NCI-H2171 treated with DMSO at 0.1 percent for 48 hours (cell line): ENCODE data around the gene JARID2.
A peak's percentile ranks its signal among the peaks of the same experiment; 100 is the strongest.

Source experiments
- DNase-seq: peaks from one replicate; lab custom pipeline; 2025; lab: John Stamatoyannopoulos, UW

JARID2 gene

DNA sequence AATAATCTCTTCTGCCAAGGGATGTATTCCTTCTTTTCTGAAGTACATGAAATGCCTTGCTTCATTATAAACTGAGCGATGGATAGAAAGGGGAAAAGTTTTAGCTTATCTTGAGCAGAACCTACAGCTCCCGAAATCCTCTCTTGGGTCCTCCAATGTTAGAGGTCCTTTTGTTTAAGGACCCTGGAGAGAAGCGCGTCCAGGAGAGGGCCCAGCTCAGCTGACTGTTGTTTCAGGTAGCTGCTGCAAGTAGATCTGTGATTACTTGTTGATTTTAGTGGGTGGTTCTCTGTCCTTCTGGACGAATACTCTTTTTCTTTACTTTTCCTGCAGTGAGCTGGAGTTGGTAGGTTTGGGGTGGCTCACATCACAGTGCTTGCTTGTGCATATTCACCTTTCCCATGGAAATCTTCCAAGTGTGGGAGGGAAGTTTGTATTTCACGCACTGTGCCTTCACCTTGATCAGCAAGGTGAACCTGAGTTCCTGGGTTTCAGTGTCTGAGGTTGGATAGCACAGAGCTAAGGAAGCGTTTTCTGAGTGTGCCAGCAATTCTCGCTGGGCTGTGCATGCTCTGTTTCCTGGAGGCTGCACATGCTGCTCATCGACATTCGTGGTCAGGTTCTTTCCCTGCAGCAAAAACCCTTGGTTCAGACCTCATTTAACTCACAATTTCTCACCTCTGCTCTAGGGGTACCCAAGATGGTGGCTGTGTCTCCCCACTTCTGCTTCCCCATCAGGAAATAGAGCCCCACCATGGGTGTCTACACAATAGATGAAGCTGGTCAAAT, 176.3 kb downstream of the JARID2 start:
- no peak for DNase-seq

DNA sequence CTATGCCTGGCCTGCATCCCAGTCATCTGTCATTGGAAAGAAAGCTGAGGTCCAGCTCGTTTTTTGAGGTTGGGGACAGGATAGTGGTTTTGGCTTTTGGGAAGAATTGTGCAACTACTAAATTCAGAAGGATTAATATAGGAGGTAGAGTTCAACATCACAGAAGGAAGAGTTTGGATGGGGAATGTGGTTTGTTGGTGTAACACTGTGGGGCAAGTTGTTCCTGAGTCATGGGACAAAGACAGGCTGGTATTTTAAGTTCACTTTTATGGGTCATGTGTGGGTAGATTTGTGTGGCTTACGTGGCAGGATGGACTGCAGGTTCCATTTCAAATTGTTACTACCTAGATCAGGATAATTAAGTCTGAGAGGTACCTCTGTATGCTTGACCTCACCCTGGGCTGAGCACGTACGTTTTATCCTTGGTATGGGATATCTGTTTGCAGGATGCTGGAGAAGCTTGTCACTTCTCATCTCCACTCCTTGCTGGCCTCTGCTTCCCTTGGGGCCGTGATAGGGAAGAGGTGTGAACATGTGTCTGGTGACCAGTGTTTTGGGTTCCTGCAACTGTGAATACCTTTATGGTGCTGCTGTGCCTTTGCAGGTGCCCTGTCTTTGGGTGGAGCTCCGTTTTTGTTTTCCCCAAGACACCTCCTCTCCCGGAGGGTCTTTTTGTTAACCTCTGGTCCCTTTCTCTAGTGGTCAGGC, 177.6 kb downstream of the JARID2 start:
- DNase-seq = no peak

DNA sequence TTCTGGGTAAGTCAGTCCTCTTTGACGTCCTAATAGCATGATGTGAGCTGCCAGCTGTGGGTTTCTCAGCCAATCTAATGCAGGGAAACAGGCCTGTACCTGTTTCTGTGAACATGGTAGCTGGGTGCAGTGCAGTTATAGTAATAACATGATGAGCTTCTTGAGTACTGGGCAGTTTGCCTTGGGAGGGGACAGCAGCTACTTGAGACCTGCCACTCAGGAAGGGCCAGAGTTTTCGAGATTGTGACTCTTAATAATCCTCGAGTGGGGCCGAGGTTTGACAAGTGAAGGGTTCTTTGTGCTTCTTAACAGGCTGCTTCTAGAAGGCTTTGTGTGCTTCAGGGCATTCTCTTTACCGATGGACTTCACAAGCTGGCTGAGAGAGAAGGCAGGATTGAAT, 180.1 kb downstream of the JARID2 start:
- no peak for DNase-seq

DNA sequence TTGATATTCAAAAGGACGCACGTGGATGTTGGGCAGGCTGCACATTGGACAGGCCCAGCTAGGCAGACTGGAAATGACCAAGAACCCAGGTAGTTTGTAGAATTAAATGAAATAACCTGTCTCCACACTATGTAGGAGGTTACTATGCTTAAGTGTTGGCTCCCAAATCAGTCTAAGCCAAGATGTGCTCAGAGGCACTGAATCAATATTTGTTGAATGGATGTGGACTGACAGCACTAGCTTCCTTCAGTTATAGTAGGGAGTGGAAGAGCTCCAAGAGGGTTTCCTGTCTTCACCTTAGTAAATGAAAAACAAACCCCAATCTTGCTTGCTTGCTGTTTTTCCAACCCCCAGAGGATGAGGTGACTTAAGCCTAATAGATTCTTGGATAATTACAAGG, 180.5 kb downstream of the JARID2 start:
- no peak for DNase-seq

DNA sequence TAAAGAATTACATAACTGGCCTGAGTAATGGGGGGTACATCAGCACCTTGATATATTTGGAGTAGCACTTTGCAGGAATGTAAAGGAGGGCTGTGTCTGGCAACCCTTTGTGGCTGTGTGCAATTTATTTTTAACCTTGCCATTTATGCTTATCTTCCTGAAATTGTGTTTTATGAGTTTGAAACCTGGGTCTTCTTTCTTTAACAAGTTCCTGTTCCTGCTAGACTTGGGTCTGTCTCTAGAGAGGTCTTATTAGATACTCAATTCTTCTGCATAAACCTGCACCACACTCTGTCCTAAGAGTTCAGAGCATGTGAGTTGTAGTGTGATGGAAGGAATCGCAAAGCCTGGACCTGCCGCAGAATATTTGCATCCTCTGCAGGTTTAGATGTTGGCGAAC, 181.0 kb downstream of the JARID2 start:
- DNase-seq = no peak

DNA sequence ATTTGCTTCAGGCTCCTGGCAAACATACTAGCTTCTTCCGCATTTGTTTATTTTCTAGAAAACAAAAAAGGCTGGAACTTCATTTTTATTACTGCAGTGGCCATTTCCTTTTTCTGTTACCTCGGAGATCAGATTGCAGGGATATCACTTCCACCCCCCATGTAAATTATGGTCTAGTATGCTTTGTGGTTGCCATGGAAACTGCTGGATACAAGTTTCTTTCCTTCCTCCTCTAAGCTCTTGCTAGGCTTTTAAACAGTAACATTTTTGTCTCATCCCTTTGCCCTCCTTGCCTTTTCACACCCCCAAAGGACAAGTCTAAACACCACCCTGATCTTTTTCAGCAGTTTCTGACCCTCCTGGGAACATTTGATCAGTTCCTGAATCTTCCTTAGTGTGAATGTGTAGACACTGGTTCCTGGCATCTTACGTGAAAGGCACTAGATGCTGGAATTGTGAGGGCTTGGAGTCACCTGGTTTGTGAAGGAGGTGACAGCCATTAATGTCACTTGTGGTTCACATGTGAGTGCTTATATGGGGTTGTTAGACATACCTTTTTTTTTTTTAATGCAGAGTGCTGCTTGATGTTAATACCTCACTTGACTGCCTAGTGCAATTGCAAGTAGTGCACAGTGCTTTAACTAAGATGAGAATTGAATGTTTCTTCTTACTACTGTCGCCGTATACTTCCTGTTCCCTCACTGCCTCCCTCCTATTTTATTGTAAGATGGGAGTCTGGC, 181.6 kb downstream of the JARID2 start:
- DNase-seq = no peak

DNA sequence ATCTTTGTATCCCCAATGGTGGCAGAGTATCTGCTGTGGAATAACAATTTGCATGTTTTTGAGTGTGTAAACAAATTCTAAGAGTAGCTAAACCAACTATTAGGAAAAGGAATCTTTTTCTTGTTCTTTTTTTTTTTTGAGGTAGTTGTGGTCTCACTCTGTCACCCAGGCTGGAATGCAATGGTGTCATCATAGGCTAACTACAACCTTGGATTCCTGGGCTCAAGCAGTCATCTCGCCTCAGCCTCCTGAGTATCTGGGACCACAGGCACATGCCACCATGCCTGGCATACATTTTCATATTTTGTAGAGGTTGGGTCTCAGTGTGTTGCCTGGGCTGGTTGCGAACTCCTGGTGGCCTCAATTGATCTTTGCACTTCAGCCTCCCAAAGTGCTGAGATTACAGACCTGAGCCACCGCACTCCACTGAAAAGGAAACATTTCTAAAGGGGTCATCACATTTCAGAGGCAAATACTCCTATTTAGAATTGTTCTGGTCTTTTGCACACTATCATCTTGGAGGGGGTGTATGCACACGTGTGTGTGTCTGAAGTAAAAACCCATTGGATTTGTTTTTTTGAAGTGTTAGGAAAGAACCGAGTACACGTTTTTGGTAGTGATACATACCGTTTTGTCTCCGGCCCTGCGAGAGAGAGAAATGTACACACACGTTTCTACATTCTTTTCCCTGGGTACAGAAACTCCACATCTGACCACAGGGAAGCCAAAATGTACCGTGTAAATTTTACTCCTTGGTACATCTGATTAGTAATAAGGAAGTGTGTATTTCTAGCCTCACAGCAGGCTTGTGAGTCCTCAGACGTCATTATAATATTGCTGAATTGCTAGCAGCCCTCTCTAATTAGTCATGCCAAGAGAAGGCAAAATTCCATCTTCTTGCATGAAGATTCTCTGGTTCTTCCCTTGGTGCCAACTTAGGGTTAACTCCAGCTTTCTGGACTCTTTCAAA, 183.6 kb downstream of the JARID2 start:
- no peak for DNase-seq

DNA sequence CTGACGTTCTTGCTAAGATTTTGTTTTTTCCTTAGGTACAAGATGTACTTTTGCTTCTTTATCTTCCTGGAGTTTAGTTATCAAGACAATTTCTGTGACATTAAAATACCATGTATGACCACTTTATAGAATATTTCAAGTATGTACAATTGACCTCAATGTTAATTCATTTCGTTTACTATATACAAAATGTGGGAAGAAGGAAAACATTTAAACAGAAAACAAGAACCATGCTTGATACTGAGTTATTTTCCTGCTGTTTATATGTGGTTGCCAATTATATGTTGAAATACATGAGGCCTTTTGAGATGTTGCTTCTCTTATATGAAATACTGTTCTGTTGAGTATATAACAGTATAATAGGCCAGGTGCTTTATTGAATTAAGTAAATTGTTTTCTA, 184.3 kb downstream of the JARID2 start:
- no peak for DNase-seq

DNA sequence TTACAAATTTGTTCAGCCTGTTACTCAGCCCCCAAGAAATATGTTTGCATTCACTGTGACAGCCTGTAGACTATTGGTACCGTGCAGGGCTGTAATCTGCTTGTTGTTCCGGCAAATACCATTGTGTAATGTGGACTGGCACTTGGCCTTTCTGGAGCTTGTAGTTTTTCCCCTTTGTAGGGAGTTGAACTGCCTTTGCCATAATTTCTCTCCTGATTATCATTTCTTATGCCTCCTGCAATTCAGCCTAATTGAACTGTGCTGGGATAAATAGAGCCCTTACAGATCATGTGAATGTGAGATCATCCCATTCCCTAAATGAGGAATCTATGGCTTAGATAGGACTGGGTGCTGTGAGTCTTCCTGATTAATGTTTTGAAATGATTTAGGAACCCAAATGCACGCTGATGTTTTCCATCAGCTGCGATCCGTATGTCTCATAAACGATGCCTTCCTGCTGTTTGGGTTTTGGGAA, 185.1 kb downstream of the JARID2 start:
- DNase-seq = no peak

DNA sequence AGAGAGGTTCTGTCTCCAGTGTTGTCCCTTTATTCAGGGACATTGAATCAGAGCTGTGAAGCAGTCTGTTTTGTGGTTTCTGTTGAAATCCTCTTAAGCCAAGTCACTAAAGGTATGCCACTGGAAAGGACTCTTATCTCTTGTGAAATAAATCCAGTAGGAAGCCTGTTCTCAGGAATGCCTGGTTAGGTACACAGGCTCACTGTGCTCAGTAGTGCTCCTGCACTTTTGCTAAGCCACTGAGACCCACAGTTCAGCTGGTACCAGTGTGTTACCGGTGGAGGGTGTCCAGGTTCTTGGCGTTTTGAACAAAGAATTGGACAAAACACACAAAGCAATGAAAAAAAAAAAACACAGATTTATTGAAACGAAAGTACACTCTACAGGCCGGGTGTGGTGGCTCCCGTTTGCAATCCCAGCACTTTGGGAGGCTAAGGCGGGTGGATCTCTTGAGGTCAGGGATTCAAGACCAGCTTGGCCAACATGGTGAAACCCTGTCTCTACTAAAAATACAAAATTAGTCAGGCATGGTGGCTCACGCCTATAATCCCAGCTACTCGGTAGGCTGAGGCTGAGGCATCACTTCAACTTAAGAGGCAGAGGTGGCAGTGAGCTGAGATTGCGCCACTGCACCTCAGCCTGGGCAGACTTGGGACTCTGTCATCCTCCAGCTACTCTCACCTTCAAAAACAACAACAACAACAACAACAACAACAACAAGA, 186.1 kb downstream of the JARID2 start:
- DNase-seq = no peak

DNA sequence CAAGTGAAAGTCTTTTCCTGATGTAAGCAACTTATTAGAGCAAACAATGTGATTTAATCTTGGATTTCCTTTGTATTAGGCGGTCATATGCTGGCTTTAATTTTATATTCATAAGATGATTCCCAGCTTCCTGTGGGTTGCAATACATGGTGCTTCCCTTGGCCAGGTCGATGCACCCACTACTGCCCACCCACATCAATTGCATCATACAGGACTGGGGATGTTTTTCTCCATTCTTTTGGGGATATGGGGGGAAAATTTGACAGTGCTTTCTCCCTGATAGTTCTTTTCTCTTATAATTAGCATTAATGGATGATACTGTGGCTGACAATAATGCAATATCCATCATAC, 187.6 kb downstream of the JARID2 start:
- no peak for DNase-seq

DNA sequence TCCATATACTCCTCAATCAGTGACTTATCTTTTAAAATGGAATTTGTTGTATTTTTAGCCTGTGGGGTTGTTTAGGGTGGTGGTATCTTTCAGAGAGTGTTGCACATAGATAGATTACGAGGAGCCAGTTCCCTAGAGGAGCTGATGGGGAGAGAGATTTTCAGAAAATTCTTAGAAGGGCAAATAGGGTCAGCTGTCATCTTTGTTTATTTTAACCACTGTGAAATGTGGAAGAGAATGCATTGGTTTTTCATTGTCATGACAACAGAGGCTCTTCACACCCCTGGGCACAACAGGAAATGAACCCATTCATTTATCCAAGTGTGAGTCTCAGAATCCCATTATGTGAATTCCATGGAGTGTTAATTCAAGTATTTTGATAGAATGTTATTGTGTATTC, 188.4 kb downstream of the JARID2 start:
- no peak for DNase-seq

DNA sequence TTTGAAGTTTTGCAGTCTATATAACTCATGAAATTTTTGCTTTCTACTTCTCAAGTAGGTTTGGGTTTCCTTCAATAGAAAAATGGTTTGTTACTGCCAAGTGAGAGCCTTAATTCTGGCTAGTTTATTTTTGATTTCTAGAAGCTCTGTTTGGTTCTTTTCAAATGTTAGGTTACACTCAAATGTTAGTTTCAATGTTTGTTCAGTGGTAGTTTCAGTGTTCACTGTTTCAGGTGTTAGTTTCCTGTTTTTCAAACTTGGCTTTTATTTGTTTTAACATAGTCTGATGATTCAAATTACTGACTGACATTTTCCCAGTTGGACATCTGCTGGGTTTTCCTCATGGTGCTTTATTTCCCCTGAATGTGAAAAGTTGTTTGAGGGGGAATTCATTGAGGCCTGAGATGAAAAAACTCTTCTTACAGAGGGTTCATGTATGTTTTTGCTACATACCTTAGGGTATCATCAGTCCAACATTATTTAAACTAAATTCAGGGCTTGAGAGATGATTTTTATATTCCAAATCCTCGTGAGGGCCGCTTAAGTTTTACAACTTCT, 189.0 kb downstream of the JARID2 start:
- DNase-seq = no peak

DNA sequence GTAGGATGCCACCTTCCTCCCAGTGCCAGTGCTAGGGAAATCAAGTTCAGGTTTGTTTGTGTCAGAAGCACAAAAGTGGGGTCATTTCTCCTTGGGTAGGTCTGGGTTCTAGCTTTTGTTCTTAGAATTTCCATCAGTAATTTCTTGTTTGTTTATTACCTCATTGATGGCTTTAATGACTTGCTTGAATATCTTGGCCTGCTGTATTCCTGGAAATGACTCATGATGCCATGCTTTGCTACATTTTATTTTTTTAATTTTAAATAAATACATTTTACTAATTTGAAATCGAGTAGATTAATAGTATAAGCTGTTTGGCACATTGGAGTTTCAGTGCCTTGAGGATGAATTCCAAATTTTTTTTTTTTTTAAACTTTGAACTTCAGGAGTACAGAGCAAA, 189.6 kb downstream of the JARID2 start:
- no peak for DNase-seq

DNA sequence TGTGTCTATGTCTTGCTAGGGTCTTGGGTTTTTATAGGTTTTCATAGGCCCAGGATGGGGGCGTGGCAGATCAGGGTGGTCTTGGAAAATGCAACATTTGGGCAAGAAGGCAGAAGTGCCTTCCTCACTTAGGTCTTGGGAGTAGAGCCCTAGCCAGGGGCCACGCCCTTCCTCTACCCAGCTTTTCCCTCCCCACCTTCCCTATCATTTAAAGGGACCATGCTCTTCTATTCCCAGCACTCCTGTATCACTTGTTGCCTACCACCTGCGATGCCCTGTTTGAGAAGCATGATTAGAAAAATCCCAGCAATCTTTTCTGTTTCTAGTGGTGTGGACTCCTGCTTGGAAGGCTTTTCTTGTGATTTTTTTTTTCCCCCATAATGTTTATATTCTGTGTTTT, 190.6 kb downstream of the JARID2 start:
- DNase-seq = no peak

DNA sequence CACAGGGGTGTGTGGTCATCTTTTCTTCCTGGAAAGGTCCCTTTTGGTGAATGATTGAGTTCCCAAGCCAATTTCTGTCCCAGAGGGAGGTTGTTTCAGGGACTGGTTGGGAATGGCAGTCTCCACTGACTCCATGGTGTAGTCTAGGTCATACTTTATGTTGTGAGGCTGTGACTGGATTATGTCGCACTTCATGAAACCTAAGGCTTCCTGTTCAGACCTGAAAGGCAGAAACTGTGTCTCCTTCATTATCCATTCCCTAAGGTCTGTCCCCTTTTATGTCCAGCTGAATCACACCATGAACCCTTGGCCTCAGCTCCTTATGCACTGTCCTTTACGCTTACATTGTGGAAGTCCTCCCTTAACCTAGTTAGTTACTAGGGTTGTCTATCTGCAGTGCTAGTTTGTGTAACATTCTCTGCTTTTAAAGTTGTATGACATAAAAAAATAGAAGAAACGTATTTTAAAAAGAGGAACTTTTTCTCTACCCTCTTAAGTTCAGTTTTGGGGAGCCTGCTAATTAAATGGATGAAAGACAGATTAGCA, 191.3 kb downstream of the JARID2 start:
- no peak for DNase-seq

DNA sequence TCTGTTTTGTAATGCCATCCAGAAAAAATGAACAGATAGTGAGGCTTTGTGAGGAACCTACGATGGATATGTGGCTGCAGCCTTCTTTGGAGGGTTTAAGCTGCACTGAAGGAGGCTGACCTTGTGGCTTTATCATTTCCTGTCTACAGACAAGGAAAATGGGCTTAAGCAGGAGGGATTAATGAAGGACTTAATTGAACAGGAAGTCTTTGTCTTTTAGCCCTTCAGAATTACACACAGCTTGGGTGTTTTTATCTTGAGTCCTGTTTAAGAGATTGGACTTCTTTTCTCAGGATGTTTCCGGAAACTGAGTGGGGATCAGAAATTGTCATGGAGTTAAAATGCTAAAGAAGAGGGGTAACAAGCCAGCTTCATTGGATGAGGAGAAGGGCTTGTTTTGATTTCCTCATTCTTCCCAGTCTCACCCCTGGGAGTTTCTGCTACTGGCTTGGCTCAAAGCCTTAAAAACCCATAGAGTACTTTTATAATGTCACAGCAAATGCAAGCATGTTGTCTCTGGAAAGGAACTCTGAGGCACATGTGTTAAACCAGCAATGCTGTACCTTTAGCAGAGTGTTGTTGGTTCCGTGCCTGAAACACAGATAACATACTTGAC, 193.6 kb downstream of the JARID2 start:
- DNase-seq = no peak

DNA sequence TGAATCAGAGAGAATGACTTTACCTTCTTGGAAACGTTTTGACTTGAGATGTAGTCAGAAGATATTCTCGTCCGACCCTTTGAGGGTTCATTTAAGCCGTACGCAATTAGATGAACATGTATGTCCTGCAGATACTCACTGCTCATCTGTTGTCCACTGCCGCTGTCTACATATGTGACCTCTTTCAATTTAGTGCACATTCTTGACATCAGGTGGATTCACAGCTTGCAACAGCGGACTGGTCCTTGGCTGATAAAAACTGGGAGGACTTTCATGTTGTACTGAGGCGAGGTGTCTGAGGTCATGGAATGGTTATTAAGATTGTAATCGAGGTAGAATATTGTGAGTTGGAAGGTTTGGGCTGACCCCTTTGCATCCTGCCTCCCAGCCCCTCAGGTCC, 194.2 kb downstream of the JARID2 start:
- DNase-seq = no peak

DNA sequence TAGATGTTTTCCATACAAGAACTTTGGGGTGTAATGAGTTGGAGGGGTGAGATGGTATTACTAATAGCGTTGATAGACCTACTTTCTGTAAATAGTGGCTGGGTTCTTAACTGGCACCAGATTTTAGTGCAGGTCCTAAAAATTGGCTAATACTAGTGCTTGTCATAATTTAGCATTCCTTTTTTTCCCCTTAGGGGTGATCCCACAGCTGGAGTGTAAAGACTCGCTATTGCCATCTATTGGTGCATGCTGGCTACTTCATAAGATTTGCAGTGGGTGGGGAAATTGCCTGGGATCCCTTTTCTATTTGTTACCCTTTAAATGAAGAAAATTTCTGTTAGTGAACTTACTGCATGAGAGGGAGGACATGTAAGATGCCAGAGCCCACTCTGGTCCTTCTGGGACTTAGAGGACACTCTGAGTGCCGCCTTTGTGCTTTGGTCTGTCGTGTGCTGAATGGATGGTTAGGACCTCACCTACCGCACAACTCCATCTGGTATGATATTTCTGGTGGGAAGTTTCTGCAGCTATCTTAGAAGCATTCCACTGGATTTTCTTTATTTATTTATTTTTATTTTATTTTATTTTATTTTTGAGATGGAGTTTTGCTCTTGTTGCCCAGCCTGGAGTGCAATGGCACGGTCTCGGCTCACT, 195.5 kb downstream of the JARID2 start:
- peak; percentile 77 for DNase-seq

DNA sequence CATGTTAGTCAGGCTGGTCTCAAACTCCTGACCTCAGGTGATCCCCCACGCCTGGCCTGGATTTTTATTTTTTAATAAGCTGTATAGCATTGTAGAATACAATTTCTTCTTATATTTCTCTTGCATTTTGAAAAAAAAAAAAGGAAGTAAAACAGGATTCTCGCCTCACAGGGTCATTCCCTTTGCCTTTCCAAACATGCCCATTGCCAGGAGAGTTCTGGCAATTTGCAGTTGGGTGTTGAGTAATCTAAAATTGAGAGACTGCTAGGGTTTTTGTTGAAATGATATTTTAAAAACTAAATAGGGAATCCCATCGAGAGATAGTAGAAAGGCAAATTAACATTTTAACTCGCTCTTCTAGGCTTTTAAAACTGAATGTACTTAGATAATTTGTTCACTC, 196.1 kb downstream of the JARID2 start:
- no peak for DNase-seq
